ENCODE measurements around the gene SLC1A7.

DNA sequence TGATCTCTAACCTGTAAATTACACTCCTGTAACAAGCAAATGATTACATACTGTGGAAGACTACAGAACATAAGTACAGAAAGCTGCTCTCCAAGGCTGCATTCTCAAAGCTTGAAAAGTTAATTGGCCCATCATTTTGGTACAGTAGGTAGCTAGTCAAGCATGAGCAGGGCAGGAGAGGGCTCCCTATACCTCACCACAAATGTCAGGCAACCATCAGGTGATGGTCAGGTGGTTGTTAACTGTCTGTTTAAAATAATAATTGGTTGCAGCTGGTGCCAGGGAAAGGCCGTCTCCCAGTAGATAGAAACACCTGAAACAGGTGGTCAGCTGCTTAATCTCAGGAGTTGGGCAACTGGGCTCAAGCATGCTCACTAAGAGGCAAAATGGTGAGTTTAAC is 13.1 kb upstream of the SLC1A7 start:
- TF ChIP-seq, protein P1, sequence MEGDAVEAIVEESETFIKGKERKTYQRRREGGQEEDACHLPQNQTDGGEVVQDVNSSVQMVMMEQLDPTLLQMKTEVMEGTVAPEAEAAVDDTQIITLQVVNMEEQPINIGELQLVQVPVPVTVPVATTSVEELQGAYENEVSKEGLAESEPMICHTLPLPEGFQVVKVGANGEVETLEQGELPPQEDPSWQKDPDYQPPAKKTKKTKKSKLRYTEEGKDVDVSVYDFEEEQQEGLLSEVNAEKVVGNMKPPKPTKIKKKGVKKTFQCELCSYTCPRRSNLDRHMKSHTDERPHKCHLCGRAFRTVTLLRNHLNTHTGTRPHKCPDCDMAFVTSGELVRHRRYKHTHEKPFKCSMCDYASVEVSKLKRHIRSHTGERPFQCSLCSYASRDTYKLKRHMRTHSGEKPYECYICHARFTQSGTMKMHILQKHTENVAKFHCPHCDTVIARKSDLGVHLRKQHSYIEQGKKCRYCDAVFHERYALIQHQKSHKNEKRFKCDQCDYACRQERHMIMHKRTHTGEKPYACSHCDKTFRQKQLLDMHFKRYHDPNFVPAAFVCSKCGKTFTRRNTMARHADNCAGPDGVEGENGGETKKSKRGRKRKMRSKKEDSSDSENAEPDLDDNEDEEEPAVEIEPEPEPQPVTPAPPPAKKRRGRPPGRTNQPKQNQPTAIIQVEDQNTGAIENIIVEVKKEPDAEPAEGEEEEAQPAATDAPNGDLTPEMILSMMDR (IDR thresholded peaks at IDR 0.05): no peak
- TF ChIP-seq, protein P2, sequence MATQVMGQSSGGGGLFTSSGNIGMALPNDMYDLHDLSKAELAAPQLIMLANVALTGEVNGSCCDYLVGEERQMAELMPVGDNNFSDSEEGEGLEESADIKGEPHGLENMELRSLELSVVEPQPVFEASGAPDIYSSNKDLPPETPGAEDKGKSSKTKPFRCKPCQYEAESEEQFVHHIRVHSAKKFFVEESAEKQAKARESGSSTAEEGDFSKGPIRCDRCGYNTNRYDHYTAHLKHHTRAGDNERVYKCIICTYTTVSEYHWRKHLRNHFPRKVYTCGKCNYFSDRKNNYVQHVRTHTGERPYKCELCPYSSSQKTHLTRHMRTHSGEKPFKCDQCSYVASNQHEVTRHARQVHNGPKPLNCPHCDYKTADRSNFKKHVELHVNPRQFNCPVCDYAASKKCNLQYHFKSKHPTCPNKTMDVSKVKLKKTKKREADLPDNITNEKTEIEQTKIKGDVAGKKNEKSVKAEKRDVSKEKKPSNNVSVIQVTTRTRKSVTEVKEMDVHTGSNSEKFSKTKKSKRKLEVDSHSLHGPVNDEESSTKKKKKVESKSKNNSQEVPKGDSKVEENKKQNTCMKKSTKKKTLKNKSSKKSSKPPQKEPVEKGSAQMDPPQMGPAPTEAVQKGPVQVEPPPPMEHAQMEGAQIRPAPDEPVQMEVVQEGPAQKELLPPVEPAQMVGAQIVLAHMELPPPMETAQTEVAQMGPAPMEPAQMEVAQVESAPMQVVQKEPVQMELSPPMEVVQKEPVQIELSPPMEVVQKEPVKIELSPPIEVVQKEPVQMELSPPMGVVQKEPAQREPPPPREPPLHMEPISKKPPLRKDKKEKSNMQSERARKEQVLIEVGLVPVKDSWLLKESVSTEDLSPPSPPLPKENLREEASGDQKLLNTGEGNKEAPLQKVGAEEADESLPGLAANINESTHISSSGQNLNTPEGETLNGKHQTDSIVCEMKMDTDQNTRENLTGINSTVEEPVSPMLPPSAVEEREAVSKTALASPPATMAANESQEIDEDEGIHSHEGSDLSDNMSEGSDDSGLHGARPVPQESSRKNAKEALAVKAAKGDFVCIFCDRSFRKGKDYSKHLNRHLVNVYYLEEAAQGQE (IDR thresholded peaks at IDR 0.05; ENCODE audit: insufficient read depth in 1 of 2, low read depth in 2 of 2, low read length in 1 of 2): no peak
